MCF 10A (cell line): ENCODE results near the gene AARS2. TPM values are rescaled to one million over a fixed set of nuclear protein-coding genes. Genes with fewer than 3 reads are reported as not detected.
"Not testable (repeated sequence)": the region's sequence is repeated elsewhere in the genome, so short reads cannot be mapped to it uniquely, and the experiment has no call there.

Experiments used
- BruUV-seq: library from RNA; stranded (reverse); fragments of 400-500 nt; replicated peaks from 2 replicates; lab custom pipeline; 2021; lab: Mats Ljungman, UMichigan
- CTCF ChIA-PET: fragments of 300-600 bp; sonication (Branson Sonifier 250); formaldehyde crosslinking; extraction: SDS; loops from one replicate; lab custom pipeline; 2021; ENCODE audit warnings: antibody characterized with exemption, inconsistent platforms; lab: Yijun Ruan, JAX
- POLR2A ChIA-PET: fragments of 300-600, 350-650 bp; sonication (Branson Sonifier 250); formaldehyde crosslinking; extraction: SDS; loops from one replicate; lab custom pipeline; 2020; ENCODE audit warnings: antibody characterized with exemption, inconsistent platforms; lab: Yijun Ruan, JAX
- DNase-seq: peaks from one replicate; pipeline ENCODE4 v3.0.0-alpha.2; 2018; ENCODE audit not compliant: unreplicated experiment
- H3K27ac Mint-ChIP-seq: one replicate; pipeline ENCODE4 v1.8.0; 2022; ENCODE audit warnings: mild to moderate bottlenecking, low read depth, mixed read lengths; ENCODE audit not compliant: unreplicated experiment
- H3K27me3 Mint-ChIP-seq: one replicate; pipeline ENCODE4 v1.8.0; 2022; ENCODE audit warnings: mixed read lengths; ENCODE audit not compliant: insufficient read depth, unreplicated experiment
- H3K36me3 Mint-ChIP-seq: one replicate; pipeline ENCODE4 v1.8.0; 2022; ENCODE audit warnings: mild to moderate bottlenecking, moderate library complexity, mixed read lengths; ENCODE audit not compliant: insufficient read depth, unreplicated experiment
- H3K4me1 Mint-ChIP-seq: one replicate; pipeline ENCODE4 v1.8.0; 2022; ENCODE audit warnings: mixed read lengths; ENCODE audit not compliant: insufficient read depth, unreplicated experiment
- H3K4me3 Mint-ChIP-seq: one replicate; pipeline ENCODE4 v1.8.0; 2022; ENCODE audit warnings: mild to moderate bottlenecking, moderate library complexity, mixed read lengths; ENCODE audit not compliant: unreplicated experiment
- H3K9me3 Mint-ChIP-seq: one replicate; pipeline ENCODE4 v1.8.0; 2022; ENCODE audit warnings: mixed read lengths; ENCODE audit not compliant: unreplicated experiment
- CTCF ChIP-seq: fragments of 200-600 bp; IDR thresholded peaks from one replicate; pipeline ENCODE4 v1.8.0; 2022; ENCODE audit warnings: antibody characterized with exemption, mild to moderate bottlenecking; ENCODE audit not compliant: unreplicated experiment
- intact Hi-C: fragments of 100-400 bp; cut with micrococcal nuclease; formaldehyde crosslinking; loops from 2 replicates; pipeline ENCODE4 v1.14.1; 2022
- total RNA-seq: library from RNA; stranded (reverse); gene quantifications from 2 replicates; pipeline ENCODE4 v1.2.3, GENCODE V29; 2022

AARS2 gene
- total RNA-seq, 1 experiment from 2014 or later = 15.5 TPM

DNA sequence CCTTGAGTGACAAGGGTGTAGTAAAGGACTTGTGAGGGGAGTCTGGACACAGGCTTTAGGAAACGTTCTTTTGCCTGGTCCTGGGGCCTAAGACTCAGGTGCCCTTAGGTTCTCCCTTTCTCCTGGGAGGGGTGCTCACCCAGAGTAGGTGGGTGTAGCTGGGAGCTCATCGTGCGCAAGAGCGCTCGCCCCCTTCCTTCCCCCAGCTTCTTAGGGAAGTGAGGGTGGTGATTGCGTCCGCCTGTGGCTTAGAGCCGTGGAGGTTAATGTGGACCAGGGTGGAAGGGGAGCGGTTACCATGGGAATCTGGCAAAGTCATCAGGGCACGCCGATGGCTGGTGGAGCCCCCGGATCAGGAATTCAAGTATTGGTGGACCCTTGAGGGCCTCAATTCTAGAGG is 3.3 kb upstream of the AARS2 start:
- ChIA-PET CTCF (no interaction called here), POLR2A (no interaction called here)
- Mint-ChIP-seq H3K9me3 (no peaks in the 10 kb centered on the region), H3K4me3 (no peak overlapping the region), H3K27ac (no peak overlapping the region), H3K4me1 (peaks cover 10% of the 10 kb centered on the region), H3K27me3 (peaks cover 55% of the 10 kb centered on the region), H3K36me3 (no peaks in the 10 kb centered on the region)
- TF ChIP-seq CTCF = no peak
- no TSS peak for BruUV-seq
- intact Hi-C loops = no loop called here
- DNase-seq = no peak

GRCh38 chr6:44315951-44316350 is 2.8 kb upstream of the AARS2 start:
- Mint-ChIP-seq H3K4me1 (peaks cover 10% of the 10 kb centered on the region), H3K4me3 (no peak overlapping the region), H3K27ac (no peak overlapping the region), H3K27me3 (peaks cover 51% of the 10 kb centered on the region), H3K9me3 (no peaks in the 10 kb centered on the region), H3K36me3 (peaks cover 1% of the 10 kb centered on the region)
- ChIA-PET CTCF (no interaction called here), POLR2A (no interaction called here)
- intact Hi-C loops = no loop called here
- no peak for TF ChIP-seq CTCF
- DNase-seq = no peak
- no TSS peak for BruUV-seq

GRCh38 chr6:44315516-44315915 is 2.4 kb upstream of the AARS2 start:
- DNase-seq = no peak
- ChIA-PET POLR2A (no interaction called here), CTCF (interaction anchor here (0.7 kb wide), 1 partner anchor 150 kb away, joined by 4 read pairs; no protein-coding TSS in a partner anchor)
- intact Hi-C loops = no loop called here
- Mint-ChIP-seq H3K9me3 (no peaks in the 10 kb centered on the region), H3K4me3 (no peak overlapping the region), H3K27ac (no peak overlapping the region), H3K36me3 (peaks cover 5% of the 10 kb centered on the region), H3K27me3 (peaks cover 46% of the 10 kb centered on the region), H3K4me1 (peaks cover 10% of the 10 kb centered on the region)
- TF ChIP-seq CTCF = no peak
- BruUV-seq = no TSS peak

DNA sequence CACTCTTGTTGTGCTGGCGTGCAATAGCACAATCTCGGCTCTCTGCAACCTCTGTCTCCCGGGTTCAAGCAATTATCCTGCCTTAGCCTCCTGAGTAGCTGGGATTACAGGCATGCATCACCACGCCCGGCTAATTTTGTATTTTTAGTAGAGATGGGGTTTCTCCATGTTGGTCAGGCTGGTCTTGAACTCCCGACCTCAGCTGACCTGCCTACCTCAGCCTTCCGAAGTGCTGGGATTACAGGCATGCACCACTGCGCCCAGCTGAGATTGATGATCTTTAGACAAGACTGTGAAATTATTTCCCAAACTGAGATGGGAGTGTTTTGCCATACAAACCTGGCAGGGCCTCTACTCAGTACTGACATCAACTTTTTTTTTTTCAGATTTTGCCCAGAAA is 1.5 kb upstream of the AARS2 start:
- CTCF ChIA-PET = interaction anchor here (0.6 to 1.6 kb wide), 9 partner anchors 10 to 151 kb away, joined by 3 to 15 read pairs (median 4); no protein-coding TSS in a partner anchor
- DNase-seq, BruUV-seq, H3K4me3 Mint-ChIP-seq, H3K27ac Mint-ChIP-seq, intact Hi-C loops, H3K9me3 Mint-ChIP-seq: not testable (repeated sequence)
- Mint-ChIP-seq H3K4me1 (peaks cover 14% of the 10 kb centered on the region), H3K36me3 (peaks cover 13% of the 10 kb centered on the region), H3K27me3 (peaks cover 38% of the 10 kb centered on the region)
- POLR2A ChIA-PET = interaction anchor here (0.7 kb wide), 2 partner anchors 24 to 67 kb away, joined by 3 to 4 read pairs; no protein-coding TSS in a partner anchor
